Suppressor macrophage (primary cell): ENCODE results near the gene MINDY4.
A peak's percentile ranks its signal among the peaks of the same experiment; 100 is the strongest.

Source experiments
- DNase-seq, 4 experiments: peaks; one replicate each; pipeline ENCODE4 v3.0.0-alpha.2; 2020 to 2022

The MINDY4 gene

DNA sequence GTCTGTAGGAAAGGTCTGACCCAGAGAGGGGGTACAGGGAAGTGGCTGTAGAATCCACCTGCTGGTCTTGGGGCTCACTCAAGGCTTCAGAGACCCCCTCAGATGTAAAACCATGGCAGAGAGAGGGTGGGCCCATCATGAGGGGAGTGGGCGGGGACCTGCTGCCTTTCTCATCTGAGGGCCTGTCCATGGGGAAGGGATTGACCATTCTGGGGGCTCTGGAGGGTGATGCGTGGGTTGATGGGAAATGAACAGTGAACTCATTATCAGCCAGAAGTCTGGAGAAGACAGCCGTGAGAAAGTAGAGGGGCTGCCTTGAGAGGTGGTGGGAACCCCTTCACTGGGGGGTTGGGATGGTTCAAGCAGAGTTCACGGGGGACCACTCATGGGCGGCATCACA, 66.8 kb downstream of the MINDY4 start:
- no peak for DNase-seq

DNA sequence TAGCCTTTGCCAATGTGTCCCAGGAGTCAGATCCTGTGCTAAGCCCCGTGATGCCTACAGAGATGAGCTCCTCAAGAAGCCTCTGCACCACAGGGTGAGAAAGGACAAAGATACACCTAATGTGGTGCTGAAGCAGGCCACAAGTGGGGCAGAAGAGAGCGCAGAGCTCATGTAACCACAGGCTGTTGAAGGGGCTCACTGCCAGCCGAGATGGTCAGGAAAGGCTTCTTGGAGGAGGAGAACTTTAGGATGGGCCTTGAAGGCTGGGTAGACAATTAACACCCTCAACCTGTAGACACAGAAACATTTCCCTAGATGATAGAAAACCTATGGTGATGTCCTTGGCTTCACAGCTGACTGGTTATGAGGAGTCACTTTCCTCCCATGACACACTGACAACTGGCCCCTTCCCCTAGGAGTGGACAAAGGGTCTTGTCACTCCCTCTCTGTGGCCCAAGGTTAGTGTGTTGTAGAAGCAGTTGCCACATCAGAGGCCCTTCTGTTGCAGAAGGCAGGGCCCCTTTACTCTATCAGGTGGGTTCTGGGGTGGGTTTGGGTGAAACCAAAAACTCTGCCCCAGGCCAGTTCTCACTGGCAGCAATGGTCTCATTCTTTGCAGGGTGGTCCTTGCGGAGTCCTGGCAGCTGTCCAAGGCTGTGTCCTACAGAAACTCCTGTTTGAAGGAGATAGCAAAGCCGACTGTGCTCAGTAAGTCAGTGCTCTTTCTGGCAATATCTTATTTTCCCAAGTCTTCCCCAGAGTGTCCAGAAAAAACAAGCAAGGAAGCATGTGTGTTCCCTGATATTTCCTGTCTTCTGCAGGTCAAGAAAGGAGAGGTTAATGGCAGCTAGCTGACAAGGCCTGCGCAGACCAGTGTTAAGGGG, 69.2 kb downstream of the MINDY4 start:
- no peak for DNase-seq

DNA sequence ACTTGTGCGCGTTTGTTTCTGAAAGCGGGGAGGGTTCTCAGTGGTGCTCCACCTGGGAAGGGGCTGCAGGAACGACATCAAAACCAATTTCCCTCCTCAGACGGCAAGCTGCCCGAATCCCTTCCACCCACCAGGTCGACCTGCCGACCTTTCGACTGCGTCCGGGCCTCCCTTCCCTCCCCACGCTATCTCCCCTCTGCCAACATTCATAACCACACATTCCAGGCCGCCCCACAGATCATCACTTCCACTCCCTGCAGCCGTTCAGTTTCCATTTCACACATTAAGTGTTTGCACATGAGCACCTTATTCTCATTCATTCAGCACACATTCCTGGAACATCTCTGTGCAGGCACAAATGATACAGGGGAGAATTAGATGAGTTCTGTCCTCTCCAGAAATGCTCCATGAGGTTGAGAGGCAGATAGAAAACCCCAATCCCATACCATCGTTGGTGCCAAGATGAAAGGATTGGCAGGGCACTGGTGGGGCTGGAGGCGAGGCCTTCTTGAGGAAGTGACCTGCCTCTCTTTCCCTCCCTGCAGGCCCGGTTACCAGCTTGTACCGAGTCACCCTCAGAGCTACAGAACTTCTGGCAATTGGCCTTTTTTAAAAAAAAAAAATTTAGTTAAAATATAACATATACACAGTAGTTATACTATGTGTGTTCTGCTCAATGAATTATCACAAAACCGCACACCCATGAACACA, 70.0 kb downstream of the MINDY4 start:
- no peak for DNase-seq

DNA sequence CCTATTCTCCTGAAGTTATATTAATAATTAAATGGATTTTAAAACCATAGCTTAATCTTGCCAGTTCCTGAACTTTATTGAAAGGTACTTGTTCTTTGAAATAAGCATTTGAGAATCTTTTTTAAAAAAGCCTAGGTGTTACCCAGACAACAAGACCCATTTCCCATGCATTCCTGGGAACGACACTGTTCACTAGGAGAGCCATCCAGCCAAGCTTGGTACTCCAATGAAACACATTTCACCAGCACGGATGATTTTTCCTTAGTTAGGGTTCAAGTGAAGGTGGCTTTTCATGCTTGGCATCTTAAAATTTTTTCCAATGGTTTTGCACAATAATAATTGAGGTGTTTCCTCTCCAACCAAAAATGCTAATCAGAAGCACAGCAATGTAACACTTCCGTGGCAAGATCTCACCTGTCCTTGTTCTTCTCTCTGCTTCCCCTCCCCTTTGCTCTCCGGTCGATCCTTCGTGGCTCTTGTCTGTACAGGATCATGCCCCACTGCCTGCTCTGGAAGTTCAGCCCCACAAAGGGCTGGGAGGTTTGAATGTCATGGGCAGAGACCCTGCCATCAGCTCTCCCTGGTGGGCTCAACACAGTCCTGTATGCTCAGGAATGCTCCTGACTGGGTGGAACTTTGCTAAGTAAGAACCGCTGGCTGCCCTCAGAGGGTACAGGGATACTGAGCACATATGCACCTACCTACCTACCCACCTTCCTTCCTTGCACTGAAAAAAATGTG, 70.8 kb downstream of the MINDY4 start:
- DNase-seq = no peak

DNA sequence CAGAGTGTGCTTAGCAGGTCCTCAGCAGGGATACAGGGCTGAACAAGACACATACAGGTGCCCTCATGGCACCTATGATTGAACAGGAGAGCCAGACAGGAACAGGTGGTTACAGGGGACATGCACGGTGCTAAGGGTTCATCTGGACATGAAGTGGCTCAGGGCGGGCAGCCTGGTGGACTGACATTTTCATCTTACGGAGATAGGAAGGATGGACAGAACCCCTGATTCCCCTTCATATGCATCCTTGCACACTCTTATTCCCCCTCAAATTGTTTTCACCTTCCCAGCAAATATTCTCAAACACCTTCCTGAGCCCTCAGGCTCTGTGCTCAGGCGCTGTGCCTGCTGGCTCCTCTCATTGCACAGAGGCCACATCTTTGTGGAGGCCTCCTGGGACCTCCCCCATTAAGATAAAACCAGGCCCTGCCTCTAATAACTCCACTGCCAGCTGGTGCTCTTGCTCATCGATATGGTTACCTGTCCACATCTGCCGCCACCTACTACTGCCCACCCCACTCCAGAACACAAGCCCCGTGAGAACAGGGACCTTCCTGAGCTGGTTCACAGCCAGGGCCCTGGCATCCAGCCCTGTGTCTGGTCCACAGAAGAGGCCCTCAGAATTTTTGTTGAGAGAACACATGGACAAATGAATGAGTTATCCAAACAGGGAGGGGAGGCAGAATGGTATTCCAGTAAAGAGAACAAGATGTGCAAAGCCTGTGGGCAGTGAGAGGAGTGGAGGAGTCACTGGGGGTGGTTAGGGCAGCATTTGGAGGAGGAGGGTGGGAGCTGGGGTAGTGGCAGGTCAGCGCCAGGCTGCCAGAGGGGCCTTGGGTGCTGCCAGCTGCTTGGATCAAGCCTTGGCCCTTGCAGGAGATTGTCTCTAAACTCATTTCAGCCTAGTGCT, 71.6 kb downstream of the MINDY4 start:
- no peak for DNase-seq

DNA sequence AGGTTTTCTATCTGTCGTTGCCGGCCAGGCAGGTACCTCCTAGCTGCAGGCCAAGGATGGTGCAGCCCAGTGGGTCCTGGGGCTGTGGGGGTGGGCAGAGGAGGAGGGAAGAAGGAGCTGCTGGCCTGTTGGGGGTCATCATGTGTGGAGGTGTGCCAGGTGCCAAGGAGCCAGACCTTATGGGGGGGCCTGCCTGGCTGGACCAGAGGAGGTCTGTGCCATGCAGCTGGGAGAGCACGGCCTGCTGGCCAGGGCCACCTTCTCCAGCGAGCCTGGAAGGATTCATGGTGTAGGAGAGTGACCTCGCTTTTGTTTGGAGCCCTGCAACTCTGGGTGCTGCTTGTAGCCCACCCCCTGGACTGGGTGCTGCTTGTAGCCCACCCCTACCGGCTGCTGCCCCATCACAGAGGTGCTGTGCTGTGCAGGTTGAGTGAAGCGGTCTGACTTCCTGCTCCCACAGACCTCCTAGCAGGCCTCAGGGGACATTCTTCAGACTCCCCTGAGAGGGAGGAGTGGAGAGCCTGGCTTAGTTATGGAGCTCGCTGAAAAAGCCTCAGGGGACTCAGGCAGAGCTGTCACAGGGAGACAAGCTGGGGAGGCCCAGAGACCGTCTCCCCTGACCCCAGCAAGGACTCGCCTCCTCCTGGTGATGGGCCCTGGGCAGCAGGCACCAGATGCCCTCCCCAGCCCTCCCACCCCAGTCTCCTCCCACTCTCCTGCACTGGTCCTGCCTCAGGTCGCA, 72.7 kb downstream of the MINDY4 start:
- DNase-seq = no peak

DNA sequence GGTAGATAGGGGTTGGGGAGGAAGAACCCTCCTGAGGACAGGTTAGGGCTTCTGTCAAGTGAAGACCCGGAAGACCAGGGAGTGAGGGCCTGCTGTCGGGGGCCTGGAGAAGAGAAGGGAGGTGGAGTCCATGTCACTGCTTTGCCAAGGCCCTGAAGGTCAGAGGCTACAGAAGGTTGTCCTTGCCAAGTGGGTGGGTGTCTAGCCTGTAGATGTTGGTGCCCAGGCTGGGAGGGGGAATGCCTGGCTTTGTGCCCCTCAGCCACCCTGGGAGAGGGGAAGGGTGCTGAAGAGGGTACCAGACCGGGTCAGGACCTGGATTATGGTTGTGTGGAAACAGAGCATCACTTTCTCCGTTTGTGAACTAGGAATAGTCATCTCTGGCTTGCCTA, 73.3 kb downstream of the MINDY4 start:
- no peak for DNase-seq

DNA sequence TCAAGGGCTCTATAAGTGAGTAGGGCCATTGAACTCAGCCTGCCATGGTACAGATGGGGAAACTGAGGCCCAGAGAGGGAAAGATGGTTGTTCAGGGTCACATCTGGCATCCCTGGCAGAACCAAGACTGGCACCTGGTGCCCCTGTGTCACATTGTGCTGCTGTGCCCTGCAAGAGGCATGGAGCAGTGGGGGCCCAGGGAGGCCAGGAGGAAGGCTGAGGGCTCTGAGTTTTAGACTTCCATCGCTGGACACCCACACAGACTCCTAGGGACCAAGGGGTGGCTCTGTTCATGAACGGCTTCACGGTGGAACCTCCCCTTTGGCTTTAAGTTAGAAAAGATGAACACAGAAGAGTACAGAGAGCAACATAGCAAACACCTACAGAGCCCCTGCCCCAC, 73.7 kb downstream of the MINDY4 start:
- DNase-seq = no peak

DNA sequence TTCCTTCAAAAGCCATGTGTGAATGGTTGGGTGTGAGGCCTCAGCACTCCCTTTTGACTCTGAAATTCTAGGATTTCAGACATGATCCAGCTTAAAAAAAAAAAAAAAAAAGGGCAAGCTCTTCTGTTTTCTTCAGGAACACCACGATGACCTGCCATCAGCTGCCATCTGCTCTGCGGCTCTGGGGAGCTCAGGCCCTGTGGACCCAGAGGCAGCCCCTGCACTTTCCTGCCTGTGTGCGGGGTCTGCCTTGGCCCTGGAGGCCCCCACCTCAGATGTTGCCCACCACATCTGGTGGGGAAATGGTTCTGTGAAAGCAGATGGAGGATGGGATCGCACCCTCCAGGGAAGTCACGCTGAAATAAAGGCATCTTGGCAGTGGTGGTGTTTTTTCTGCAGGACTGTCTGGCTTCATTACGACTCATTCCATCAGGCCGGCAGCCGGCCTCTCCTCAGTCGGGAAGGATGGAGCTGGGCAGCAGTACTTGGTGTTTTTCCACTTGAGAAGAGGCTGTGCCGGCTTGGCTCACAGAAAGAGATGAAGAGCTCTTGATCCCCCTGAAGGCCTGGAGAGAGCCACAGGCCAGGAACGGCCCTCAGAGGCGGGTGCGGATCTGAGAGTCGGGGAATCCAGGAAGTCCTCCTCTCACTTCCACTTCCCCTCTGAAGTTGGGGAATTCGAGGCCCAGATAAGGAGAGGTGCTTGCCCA, 74.4 kb downstream of the MINDY4 start:
- DNase-seq = peak in 2 of 4 experiments; percentile 17 to 26

DNA sequence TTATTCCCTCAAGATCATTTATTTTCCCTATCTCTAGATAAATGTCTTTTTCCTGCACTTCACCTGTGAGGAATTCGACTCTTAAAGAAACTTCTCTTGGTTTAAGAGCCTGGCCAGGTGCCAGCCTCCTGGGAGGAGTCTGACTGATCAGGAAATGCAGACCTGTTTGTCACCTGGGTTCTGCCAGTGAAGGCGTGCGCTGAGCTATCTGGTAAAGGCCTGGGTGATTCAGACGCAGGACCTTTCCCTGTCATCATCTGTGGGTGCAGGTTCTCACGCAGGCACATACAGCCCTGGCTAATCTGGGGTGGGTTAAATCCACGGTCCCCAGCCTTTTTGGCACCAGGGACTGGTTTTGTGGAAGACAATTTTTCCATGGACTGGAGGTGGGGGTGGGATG, 75.2 kb downstream of the MINDY4 start:
- no peak for DNase-seq

DNA sequence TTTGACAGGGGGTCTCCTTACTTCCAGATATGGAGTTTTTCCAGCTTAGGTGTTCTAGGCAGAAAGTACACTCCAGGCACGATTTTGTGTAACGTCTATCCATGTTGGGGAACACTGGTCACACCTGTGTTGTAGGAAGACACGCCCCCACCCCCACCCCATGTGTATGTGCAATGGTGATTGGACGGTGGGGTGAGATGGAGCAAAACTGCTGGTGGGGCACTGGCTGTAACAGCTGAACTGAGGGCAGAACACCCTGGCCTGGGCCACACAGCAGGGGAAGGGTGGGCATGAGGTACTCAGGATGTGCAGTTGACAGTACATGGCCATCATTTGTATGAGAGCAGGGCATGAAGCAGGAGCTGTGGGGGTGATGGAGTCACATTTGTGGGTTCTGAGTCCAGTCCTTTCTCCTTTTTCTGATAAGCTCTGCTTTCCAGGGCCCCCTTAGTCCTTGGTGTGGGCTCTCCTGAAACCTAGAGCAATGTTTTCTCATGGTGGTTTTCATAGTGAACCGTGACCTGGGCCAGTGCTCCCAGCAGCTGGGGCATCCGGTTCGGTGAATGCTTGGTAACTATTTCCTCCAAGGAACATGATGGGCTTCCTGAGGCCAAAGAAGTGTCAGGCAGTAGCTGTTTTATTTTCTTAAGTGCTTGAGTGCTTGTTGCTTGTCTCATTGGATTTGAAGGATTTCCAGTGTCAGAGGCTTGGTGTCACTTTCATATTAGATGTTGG, 77.1 kb downstream of the MINDY4 start:
- DNase-seq = no peak

DNA sequence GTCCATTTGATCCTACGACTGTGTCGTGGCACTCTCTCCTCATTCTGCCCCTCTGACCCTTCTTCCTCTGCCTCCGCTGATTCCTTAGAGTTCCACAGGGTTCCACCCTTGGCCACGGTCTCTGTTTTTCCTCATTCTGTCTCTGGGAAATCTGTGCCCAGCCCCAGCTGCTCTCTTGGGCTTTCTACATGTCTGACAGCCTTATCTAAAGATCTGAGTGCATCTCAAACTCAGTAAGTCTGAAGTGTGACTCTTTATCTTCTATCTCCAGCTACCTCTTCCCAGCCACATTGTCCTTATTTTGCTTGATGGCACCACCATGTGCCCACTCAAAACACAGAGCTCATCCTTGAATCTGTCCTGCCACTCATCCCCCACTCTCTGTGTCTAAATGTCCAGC, 78.3 kb downstream of the MINDY4 start:
- no peak for DNase-seq

DNA sequence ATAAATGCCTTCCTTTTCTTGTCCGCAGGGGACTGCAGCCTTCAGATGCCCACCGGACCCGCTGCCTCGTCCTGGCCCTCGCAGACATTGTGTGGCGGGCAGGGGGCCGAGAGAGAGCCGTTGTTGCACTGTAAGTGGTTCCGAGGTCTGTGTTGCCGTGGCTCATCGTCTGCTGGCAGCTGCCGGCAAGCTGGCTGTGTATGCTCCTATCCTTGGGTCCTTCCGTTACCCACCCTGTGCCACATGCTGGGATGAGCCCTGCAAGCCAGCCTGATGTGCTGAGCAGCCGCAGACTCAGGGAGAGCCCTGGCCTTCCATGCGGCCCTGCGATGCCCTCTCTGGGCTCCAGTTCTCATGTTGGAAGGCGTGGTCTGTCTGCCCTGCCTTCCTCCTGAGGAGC, 79.2 kb downstream of the MINDY4 start:
- DNase-seq = no peak

DNA sequence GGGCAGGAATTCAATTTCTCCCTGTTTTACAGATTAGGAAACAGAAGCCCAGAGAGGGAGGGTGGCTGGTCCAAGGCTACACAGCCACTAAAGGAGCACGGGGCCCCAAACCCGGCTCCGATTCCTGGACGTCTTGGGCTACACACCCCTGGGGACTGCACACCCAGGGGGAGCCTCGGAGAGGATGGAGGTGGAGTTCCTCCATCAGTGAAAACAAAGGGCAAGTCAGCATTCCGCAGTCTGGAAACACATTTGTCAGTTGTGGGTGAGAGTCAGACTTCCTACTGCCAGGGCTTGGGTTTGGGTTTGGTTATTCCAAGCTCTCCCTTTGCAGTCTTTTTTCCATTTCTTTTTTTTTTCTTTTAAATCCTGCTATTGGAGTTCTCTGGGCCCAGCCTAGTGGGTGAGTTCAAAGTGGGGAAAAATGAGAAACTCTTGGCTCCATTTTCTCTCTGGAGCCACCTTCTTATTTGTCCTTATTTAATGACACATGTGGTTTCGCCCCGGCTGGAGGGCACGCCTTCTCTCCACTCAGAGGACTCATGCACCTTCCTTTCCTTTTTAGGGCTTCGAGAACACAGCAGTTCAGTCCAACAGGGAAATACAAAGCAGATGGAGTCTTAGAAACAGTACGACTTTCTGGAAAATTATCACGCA, 80.6 kb downstream of the MINDY4 start:
- no peak for DNase-seq

DNA sequence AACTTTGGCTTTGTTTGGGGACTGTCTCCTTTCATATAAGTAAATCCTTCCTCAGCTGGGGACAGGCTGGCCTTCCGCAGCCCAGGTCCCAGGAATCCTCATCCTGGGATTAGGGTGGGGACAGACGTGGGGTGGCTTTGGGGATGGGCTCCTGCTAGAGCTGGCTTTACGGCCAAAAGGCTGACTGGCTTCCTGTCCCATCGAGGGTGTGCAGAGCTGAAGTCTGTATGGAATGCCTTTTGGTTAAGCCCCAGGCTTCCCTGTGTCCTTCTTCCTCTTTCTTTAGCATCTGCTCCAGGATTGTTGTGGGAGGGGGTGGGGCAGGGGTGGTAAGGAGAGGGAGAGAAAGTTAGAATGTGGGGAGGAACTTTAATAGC, 81.1 kb downstream of the MINDY4 start:
- DNase-seq = no peak

DNA sequence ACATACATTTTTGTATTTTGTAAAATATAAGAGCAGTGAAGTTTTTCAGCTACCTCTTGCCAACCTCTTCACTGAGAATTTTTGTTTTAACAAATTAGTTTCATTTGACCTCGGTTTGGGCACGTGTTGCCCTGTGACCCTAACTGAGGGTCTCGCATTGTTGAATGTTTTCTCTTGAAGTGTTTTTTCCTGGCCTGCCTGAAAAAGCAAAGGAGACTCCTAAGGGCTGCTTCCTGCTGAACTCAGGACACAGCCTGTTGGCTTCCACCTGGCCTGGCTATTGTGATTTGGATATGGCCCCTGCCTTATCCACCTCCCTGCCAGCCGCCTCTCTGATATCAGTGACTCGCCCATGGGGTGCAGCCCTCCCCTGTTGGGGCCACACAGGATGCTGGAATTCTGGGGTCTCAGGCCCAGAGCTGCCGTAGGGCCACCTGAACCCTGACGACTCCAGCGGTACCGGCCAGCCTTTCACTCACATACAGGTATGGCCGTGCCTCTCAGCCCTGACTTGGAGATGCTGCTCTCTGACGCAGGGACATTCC, 81.6 kb downstream of the MINDY4 start:
- no peak for DNase-seq

DNA sequence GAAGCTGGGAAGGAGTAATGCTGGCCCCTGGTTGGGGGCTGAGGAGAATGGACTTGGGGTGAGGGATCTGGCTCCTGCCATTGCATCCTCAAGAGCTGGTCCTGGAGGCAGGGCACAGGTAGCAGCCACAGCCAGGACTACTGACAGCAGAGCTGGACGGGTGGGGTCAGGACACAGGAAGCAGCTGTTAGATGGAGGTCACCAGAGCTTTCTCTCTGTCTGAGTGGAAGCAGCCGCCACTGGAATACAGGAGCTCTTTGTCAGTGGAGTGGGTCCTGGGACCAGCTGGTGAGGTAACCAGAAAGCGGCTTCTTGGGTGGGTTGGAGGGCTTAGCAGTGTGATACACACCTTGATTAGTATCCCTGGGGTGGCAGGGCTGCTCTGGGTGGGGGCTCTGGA, 82.4 kb downstream of the MINDY4 start:
- DNase-seq = no peak

DNA sequence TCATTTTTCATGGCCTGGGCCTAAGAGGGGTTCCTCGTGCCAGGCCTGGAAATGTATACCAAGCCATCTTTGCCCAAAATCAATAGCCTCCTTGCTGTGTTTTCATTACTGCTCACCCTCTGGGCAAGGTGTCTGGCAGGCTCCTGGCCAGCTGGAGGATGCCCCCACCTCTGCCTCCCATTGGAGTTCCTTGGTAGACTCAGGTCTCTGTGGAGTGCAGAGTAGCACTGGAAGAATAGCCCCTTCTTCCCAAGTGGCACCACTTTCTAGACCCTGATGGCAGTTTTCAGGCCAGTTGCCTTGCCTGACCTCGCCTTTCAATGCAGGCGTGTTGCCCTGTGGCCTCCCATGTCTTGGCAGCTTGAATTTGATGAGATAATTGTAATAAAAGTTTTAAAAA, 84.7 kb downstream of the MINDY4 start:
- DNase-seq = no peak

DNA sequence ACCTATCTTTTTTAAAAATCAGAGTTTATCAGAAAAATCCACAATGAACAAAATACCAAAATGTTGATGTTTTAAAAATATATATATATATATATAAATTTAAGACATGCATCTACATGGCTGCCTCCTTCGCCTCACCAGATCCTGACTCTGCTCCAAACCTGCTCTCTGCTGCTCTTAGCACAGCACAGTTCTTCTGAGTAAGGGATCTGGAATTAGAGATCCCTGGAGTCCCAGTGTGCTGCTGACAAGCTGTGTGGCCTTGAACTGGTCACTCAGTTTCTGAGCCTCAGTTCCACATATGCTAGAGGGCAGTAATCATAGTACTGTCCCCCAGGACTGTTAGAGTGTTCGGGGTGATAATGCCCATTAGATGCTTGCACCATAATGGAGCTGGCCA, 87.4 kb downstream of the MINDY4 start:
- no peak for DNase-seq
